ENCODE measurements around the gene MAD1L1. TPM values are rescaled to one million over a fixed set of nuclear protein-coding genes. Genes with fewer than 3 reads are reported as not detected.

MAD1L1 gene
- total RNA-seq, 1 experiment from 2014 or later, result 63.0 TPM

- DNase-seq, result peak; percentile 46
- Histone ChIP-seq H3K36me3 (replicated peaks; ENCODE audit: control insufficient read depth, insufficient read depth, low read length) (no peaks in the 10 kb centered on the region), H3K4me3 (ENCODE audit: insufficient read depth, low read depth, low read length) (no peak overlapping the region), H3K27me3 (ENCODE audit: control insufficient read depth, insufficient read depth, low read length) (no peaks in the 10 kb centered on the region)
Measured at GRCh38 chr7:1814089-1814811, 418.5 kb downstream of the MAD1L1 start.

GRCh38 chr7:1813394-1814088 is 419.2 kb downstream of the MAD1L1 start:
- no peaks in the 10 kb centered on the region for H3K36me3 ChIP-seq (replicated peaks; ENCODE audit: control insufficient read depth, insufficient read depth, low read length)
- H3K27me3 ChIP-seq (ENCODE audit: control insufficient read depth, insufficient read depth, low read length), result no peaks in the 10 kb centered on the region
- H3K4me3 ChIP-seq (ENCODE audit: insufficient read depth, low read depth, low read length), result no peak overlapping the region
- peak; percentile 54 for DNase-seq

- DNase-seq, result peak; percentile 94
- Histone ChIP-seq H3K4me3 (ENCODE audit: insufficient read depth, low read depth, low read length) (no peak overlapping the region), H3K27me3 (ENCODE audit: control insufficient read depth, insufficient read depth, low read length) (no peaks in the 10 kb centered on the region), H3K36me3 (replicated peaks; ENCODE audit: control insufficient read depth, insufficient read depth, low read length) (no peaks in the 10 kb centered on the region)
Measured at GRCh38 chr7:1812509-1813393, 420.0 kb downstream of the MAD1L1 start.

GRCh38 chr7:1811850-1812508 is 420.8 kb downstream of the MAD1L1 start:
- Histone ChIP-seq H3K36me3 (replicated peaks; ENCODE audit: control insufficient read depth, insufficient read depth, low read length) (no peaks in the 10 kb centered on the region), H3K27me3 (ENCODE audit: control insufficient read depth, insufficient read depth, low read length) (no peaks in the 10 kb centered on the region), H3K4me3 (ENCODE audit: insufficient read depth, low read depth, low read length) (no peak overlapping the region)
- no peak for DNase-seq

- no peaks in the 10 kb centered on the region for H3K27me3 ChIP-seq (ENCODE audit: control insufficient read depth, insufficient read depth, low read length)
- DNase-seq, result peak; percentile 33
- H3K36me3 ChIP-seq (replicated peaks; ENCODE audit: control insufficient read depth, insufficient read depth, low read length), result no peaks in the 10 kb centered on the region
- no peak overlapping the region for H3K4me3 ChIP-seq (ENCODE audit: insufficient read depth, low read depth, low read length)
Measured at GRCh38 chr7:1810961-1811849, 421.5 kb downstream of the MAD1L1 start.

GRCh38 chr7:1810521-1810920 is 422.2 kb downstream of the MAD1L1 start:
- no peaks in the 10 kb centered on the region for H3K27me3 ChIP-seq (ENCODE audit: control insufficient read depth, insufficient read depth, low read length)
- DNase-seq, result peak; percentile 60

GRCh38 chr7:1809601-1810258 is 423.0 kb downstream of the MAD1L1 start:
- H3K4me3 ChIP-seq (ENCODE audit: insufficient read depth, low read depth, low read length), result no peak overlapping the region
- H3K36me3 ChIP-seq (replicated peaks; ENCODE audit: control insufficient read depth, insufficient read depth, low read length), result no peaks in the 10 kb centered on the region
- no peaks in the 10 kb centered on the region for H3K27me3 ChIP-seq (ENCODE audit: control insufficient read depth, insufficient read depth, low read length)
- peak; percentile 59 for DNase-seq

More at GRCh38 chr7:1810521-1810920, 422.2 kb downstream of the MAD1L1 start:
- Histone ChIP-seq H3K4me3 (ENCODE audit: insufficient read depth, low read depth, low read length) (no peak overlapping the region), H3K36me3 (replicated peaks; ENCODE audit: control insufficient read depth, insufficient read depth, low read length) (no peaks in the 10 kb centered on the region)

GRCh38 chr7:1809070-1809469 is 423.7 kb downstream of the MAD1L1 start:
- DNase-seq, result peak; percentile 51
- no peaks in the 10 kb centered on the region for H3K27me3 ChIP-seq (ENCODE audit: control insufficient read depth, insufficient read depth, low read length)
- no peak overlapping the region for H3K4me3 ChIP-seq (ENCODE audit: insufficient read depth, low read depth, low read length)
- H3K36me3 ChIP-seq (replicated peaks; ENCODE audit: control insufficient read depth, insufficient read depth, low read length), result no peaks in the 10 kb centered on the region

- DNase-seq, result no peak
- Histone ChIP-seq H3K4me3 (ENCODE audit: insufficient read depth, low read depth, low read length) (no peak overlapping the region), H3K27me3 (ENCODE audit: control insufficient read depth, insufficient read depth, low read length) (no peaks in the 10 kb centered on the region), H3K36me3 (replicated peaks; ENCODE audit: control insufficient read depth, insufficient read depth, low read length) (no peaks in the 10 kb centered on the region)
Measured at GRCh38 chr7:1807821-1808600, 424.7 kb downstream of the MAD1L1 start.

- Histone ChIP-seq H3K4me3 (ENCODE audit: insufficient read depth, low read depth, low read length) (no peak overlapping the region), H3K36me3 (replicated peaks; ENCODE audit: control insufficient read depth, insufficient read depth, low read length) (no peaks in the 10 kb centered on the region), H3K27me3 (ENCODE audit: control insufficient read depth, insufficient read depth, low read length) (no peaks in the 10 kb centered on the region)
- DNase-seq, result no peak
Measured at GRCh38 chr7:1806354-1806753, 426.4 kb downstream of the MAD1L1 start.

- H3K36me3 ChIP-seq (replicated peaks; ENCODE audit: control insufficient read depth, insufficient read depth, low read length), result no peaks in the 10 kb centered on the region
- H3K27me3 ChIP-seq (ENCODE audit: control insufficient read depth, insufficient read depth, low read length), result no peaks in the 10 kb centered on the region
- DNase-seq, result peak; percentile 51
- H3K4me3 ChIP-seq (ENCODE audit: insufficient read depth, low read depth, low read length), result no peak overlapping the region
Measured at GRCh38 chr7:1804310-1804709, 428.4 kb downstream of the MAD1L1 start.

- Histone ChIP-seq H3K36me3 (replicated peaks; ENCODE audit: control insufficient read depth, insufficient read depth, low read length) (no peaks in the 10 kb centered on the region), H3K4me3 (ENCODE audit: insufficient read depth, low read depth, low read length) (no peak overlapping the region), H3K27me3 (ENCODE audit: control insufficient read depth, insufficient read depth, low read length) (no peaks in the 10 kb centered on the region)
- DNase-seq, result no peak
Measured at GRCh38 chr7:1802899-1803298, 429.8 kb downstream of the MAD1L1 start.

Measured in H7 (cell line).